Mucosa of rectum (tissue), 2 donors: ENCODE measurements around the gene COMMD4.
"Not testable (repeated sequence)": the region's sequence is repeated elsewhere in the genome, so short reads cannot be mapped to it uniquely, and the experiment has no call there.

Experiments used
- H3K27ac ChIP-seq, 2 donors: one replicate each; pipeline ENCODE4 v1.7.0; 2013; ENCODE audit warnings: inconsistent platforms in 2 of 2, low read depth in 2 of 2, low read length in 2 of 2
- H3K27me3 ChIP-seq, 2 donors: one replicate each; pipeline ENCODE4 v1.7.0; 2013; ENCODE audit warnings: low read length in 2 of 2; ENCODE audit not compliant: control insufficient read depth in 2 of 2, insufficient read depth in 2 of 2
- H3K36me3 ChIP-seq, 2 donors: one replicate each; pipeline ENCODE4 v1.7.0; 2013; ENCODE audit warnings: low read length in 2 of 2; ENCODE audit not compliant: control insufficient read depth in 2 of 2, insufficient read depth in 2 of 2
- H3K4me1 ChIP-seq, 2 donors: one replicate each; pipeline ENCODE4 v1.7.0; 2013; ENCODE audit warnings: low read length in 2 of 2, mild to moderate bottlenecking in 1 of 2; ENCODE audit not compliant: control insufficient read depth in 2 of 2, insufficient read depth in 2 of 2
- H3K4me3 ChIP-seq, 2 donors: one replicate each; pipeline ENCODE4 v1.7.0; 2013; ENCODE audit warnings: low read length in 2 of 2
- H3K9ac ChIP-seq, 2 donors: one replicate each; pipeline ENCODE4 v1.7.0; 2013; ENCODE audit warnings: low read length in 2 of 2, low read depth in 1 of 2, mild to moderate bottlenecking in 1 of 2
- H3K9me3 ChIP-seq, 2 donors: one replicate each; pipeline ENCODE4 v1.7.0; 2013; ENCODE audit warnings: low read length in 2 of 2; ENCODE audit not compliant: control insufficient read depth in 2 of 2
- donor health status: healthy.
- donor health status: Normal muscosa, but diverticular disease.

The COMMD4 gene

GRCh38 chr15:75329571-75329970 lies 6.3 kb upstream of the COMMD4 start:
- Histone ChIP-seq H3K36me3 (no peaks in the 10 kb centered on the region), H3K4me3 (no peak overlapping the region), H3K9me3 (no peaks in the 10 kb centered on the region), H3K27me3 (no peaks in the 10 kb centered on the region), H3K27ac (no peak overlapping the region), H3K4me1 (no peaks in the 10 kb centered on the region), H3K9ac (no peak overlapping the region)

- H3K4me1 ChIP-seq, result peaks cover 8 to 15% of the 10 kb centered on the region in 2 donors
- H3K27me3 ChIP-seq, H3K36me3 ChIP-seq, H3K9me3 ChIP-seq, H3K9ac ChIP-seq, H3K27ac ChIP-seq, H3K4me3 ChIP-seq: not testable (repeated sequence)
These were observed 3.8 kb upstream of the COMMD4 start for GRCh38 chr15:75332093-75332492.

- H3K4me3 ChIP-seq, H3K27me3 ChIP-seq, H3K36me3 ChIP-seq, H3K9me3 ChIP-seq, H3K9ac ChIP-seq, H3K27ac ChIP-seq: not testable (repeated sequence)
- H3K4me1 ChIP-seq, result peaks cover 8 to 15% of the 10 kb centered on the region in 2 donors
These were observed 2.0 kb upstream of the COMMD4 start for GRCh38 chr15:75333654-75334419.

GRCh38 chr15:75335313-75335704 lies 554 bp upstream of the COMMD4 start:
- Histone ChIP-seq H3K27me3 (no peaks in the 10 kb centered on the region), H3K36me3 (peaks cover 0 to 9% of the 10 kb centered on the region in 2 donors)

GRCh38 chr15:75338661-75339240 lies 2.9 kb downstream of the COMMD4 start:
- Histone ChIP-seq H3K27me3 (no peaks in the 10 kb centered on the region), H3K9me3 (no peaks in the 10 kb centered on the region), H3K4me1 (peaks cover 8 to 15% of the 10 kb centered on the region in 2 donors), H3K4me3 (no peak overlapping the region), H3K36me3 (peaks cover 0 to 15% of the 10 kb centered on the region in 2 donors), H3K9ac (no peak overlapping the region), H3K27ac (no peak overlapping the region)

More at GRCh38 chr15:75335313-75335704, 554 bp upstream of the COMMD4 start:
- H3K9ac ChIP-seq, result peak overlapping the region; percentile 73 to 75
- H3K4me1 ChIP-seq, result peaks cover 8 to 15% of the 10 kb centered on the region in 2 donors
- peak overlapping the region; percentile 73 to 85 for H3K4me3 ChIP-seq
- H3K9me3 ChIP-seq, result no peaks in the 10 kb centered on the region
- no peak overlapping the region for H3K27ac ChIP-seq

- Histone ChIP-seq H3K9me3 (no peaks in the 10 kb centered on the region), H3K27ac (no peak overlapping the region), H3K9ac (no peak overlapping the region), H3K36me3 (peaks cover 0 to 15% of the 10 kb centered on the region in 2 donors), H3K4me1 (peaks cover 8 to 15% of the 10 kb centered on the region in 2 donors), H3K27me3 (no peaks in the 10 kb centered on the region), H3K4me3 (no peak overlapping the region)
These were observed 3.8 kb downstream of the COMMD4 start for GRCh38 chr15:75339531-75340240.

- Histone ChIP-seq H3K9ac (no peak overlapping the region), H3K9me3 (no peaks in the 10 kb centered on the region), H3K4me3 (no peak overlapping the region), H3K4me1 (peaks cover 0 to 6% of the 10 kb centered on the region in 2 donors), H3K36me3 (peaks cover 0 to 15% of the 10 kb centered on the region in 2 donors), H3K27me3 (no peaks in the 10 kb centered on the region), H3K27ac (no peak overlapping the region)
These were observed 6.4 kb downstream of the COMMD4 start for GRCh38 chr15:75342221-75342620.

- not testable (repeated sequence) for H3K9ac ChIP-seq, H3K4me3 ChIP-seq, H3K27me3 ChIP-seq, H3K27ac ChIP-seq, H3K9me3 ChIP-seq
- Histone ChIP-seq H3K36me3 (peaks cover 0 to 10% of the 10 kb centered on the region in 2 donors), H3K4me1 (peaks cover 7 to 11% of the 10 kb centered on the region in 2 donors)
These were observed 8.1 kb downstream of the COMMD4 start for GRCh38 chr15:75343953-75344352.

GRCh38 chr15:75346796-75347221 lies 10.9 kb downstream of the COMMD4 start, which contains the start of gene NEIL1:
Gene NEIL1, plus strand, starts transcription at chr15:75347039. Its CDS starts 1,867 bp downstream, at chr15:75348906.
- Histone ChIP-seq H3K4me1 (peaks cover 9 to 13% of the 10 kb centered on the region in 2 donors), H3K27ac (peak within 1 kb of the TSS; percentile 44 to 74)

More at GRCh38 chr15:75346796-75347221, 10.9 kb downstream of the COMMD4 start, which contains the start of gene NEIL1:
- Histone ChIP-seq H3K9me3 (no peaks in the 10 kb centered on the region), H3K27me3 (no peaks in the 10 kb centered on the region), H3K9ac (peak within 1 kb of the TSS; percentile 83 to 88), H3K36me3 (no peaks in the 10 kb centered on the region), H3K4me3 (peak within 1 kb of the TSS; percentile 73 to 89)
